Measurements from ENCODE around the gene PGK1. TPM values are rescaled to one million over a fixed set of nuclear protein-coding genes. Genes with fewer than 3 reads are reported as not detected.
A peak's percentile ranks its signal among the peaks of the same experiment; 100 is the strongest.
"Not testable (repeated sequence)": the region's sequence is repeated elsewhere in the genome, so short reads cannot be mapped to it uniquely, and the experiment has no call there.

PGK1 gene
- total RNA-seq, 1 donor from 2014 or later: 424 TPM

DNA sequence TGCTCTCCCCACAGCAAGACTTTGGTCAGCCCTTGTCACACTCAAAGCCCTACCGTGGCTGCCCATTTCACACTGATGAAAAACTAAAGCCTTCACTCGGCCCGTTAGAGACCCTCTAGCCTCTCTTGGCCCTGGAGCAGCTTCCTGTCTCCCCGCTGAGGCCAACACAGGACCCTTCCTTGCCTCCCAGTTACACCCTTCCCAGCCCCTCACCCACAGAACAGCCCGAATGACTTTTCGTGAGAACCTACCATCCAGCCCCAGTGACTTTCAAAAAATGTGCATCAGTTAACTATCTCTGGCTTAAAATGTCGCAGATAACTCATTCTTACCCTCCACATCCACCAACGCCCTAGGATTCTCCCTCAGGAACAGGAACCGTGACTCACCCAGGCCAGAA is 36.2 kb downstream of the PGK1 start:
- Histone ChIP-seq H3K27me3 (ENCODE audit: low read depth) (no peaks in the 10 kb centered on the region), H3K27ac (replicated peaks) (no peak overlapping the region), H3K36me3 (no peaks in the 10 kb centered on the region), H3K9me3 (replicated peaks) (no peaks in the 10 kb centered on the region), H3K4me1 (peaks cover 9% of the 10 kb centered on the region), H3K4me3 (peak overlapping the region; percentile 81)
- DNase-seq: no peak
- no peak for TF ChIP-seq CTCF (IDR thresholded peaks at IDR 0.05; ENCODE audit: borderline replicate concordance)
- intact Hi-C loops (cut with micrococcal nuclease): no loop called here

GRCh38 chrX:78147002-78147540 is 43.0 kb downstream of the PGK1 start:
- H3K4me3 ChIP-seq; H3K36me3 ChIP-seq; H3K27ac ChIP-seq (replicated peaks); H3K4me1 ChIP-seq; intact Hi-C loops (cut with micrococcal nuclease); H3K27me3 ChIP-seq (ENCODE audit: low read depth); DNase-seq: not testable (repeated sequence)
- H3K9me3 ChIP-seq (replicated peaks): peaks cover 18% of the 10 kb centered on the region

DNA sequence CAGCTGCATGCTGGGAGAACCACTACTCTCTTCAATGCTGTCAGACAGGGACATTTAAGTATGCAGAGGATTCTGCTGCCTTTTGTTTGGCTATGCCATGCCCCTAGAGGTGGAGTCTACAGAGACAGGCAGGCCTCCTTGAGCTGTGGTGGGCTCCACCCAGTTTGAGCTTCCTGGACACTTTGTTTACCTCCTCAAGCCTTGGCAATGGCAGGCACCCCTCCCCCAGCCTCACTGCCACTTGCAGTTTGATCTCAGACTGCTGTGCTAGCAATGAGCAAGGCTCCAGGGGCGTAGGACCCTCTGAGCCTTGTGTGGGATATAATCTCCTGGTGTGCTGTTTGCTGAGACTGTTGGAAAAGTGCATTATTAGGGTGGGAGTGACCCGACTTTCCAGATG is 53.3 kb downstream of the PGK1 start:
- H3K36me3 ChIP-seq; H3K4me1 ChIP-seq; intact Hi-C loops (cut with micrococcal nuclease); H3K27me3 ChIP-seq (ENCODE audit: low read depth); DNase-seq; H3K9me3 ChIP-seq (replicated peaks); H3K4me3 ChIP-seq; H3K27ac ChIP-seq (replicated peaks): not testable (repeated sequence)

DNA sequence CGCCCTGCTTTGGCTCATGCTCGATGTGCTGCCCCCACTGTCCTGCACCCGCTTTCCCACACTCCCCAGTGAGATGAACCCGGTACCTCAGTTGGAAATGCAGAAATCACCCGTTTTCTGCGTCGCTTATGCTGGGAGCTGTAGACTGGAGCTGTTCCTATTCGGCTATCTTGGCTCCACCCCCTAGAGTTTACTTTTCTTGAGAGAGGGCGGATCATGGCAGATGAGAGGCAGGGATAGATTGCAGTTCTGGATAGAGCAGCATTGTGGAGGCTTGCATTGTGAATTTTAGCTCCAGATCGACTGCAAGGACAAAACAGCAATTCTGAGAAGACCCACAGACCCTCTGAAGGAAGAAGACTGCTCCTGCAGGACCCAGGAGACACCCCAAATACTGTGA is 53.8 kb downstream of the PGK1 start:
- H3K4me3 ChIP-seq; H3K36me3 ChIP-seq; H3K4me1 ChIP-seq; H3K9me3 ChIP-seq (replicated peaks); H3K27ac ChIP-seq (replicated peaks); intact Hi-C loops (cut with micrococcal nuclease); H3K27me3 ChIP-seq (ENCODE audit: low read depth); DNase-seq: not testable (repeated sequence)

DNA sequence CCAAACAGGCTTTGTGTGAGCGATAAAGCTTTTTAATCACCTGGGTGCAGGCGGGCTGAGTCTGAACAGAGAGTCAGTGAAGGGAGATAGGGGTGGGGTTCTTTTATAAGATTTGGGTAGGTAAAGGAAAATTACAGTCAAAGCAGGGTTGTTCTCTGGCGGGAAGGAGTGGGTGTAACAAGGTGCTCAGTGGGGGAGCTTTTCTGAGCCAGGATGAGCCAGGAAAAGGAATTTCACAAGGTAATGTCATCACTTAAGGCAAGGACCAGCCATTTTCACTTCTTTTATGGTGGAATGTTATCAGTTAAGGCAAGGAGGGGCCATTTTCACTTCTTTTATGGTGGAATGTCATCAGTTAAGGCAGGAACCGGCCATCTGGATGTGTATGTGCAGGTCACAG is 56.7 kb downstream of the PGK1 start:
- intact Hi-C loops (cut with micrococcal nuclease); H3K36me3 ChIP-seq; H3K4me1 ChIP-seq; DNase-seq; H3K27me3 ChIP-seq (ENCODE audit: low read depth); H3K9me3 ChIP-seq (replicated peaks); H3K27ac ChIP-seq (replicated peaks); H3K4me3 ChIP-seq: not testable (repeated sequence)

- H3K27me3 ChIP-seq (ENCODE audit: low read depth); H3K4me1 ChIP-seq; H3K27ac ChIP-seq (replicated peaks); intact Hi-C loops (cut with micrococcal nuclease); H3K36me3 ChIP-seq; DNase-seq; H3K9me3 ChIP-seq (replicated peaks); H3K4me3 ChIP-seq: not testable (repeated sequence)
These were observed 59.1 kb downstream of the PGK1 start for GRCh38 chrX:78163175-78163574.

DNA sequence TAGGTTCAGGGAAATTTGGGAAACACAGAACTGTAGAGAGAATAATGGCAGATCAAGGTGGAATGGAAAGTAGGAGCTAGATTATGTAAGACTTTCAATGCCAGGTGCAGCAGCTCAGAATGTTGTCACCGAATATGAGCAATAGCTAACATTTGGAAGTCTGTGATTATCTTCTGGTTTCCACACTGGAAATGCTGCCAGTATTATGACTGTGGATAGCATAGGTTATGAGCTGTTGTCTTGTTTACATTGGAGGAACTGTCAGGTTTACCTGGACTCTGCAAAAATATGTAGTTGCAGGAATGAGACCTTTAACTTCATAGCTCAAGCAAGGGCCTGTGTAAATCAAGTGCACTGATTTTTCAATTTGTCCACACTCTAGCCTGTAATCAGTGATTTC is 61.4 kb downstream of the PGK1 start:
- TF ChIP-seq CTCF (IDR thresholded peaks at IDR 0.05; ENCODE audit: borderline replicate concordance): no peak
- Histone ChIP-seq H3K9me3 (replicated peaks) (no peaks in the 10 kb centered on the region), H3K27me3 (ENCODE audit: low read depth) (no peaks in the 10 kb centered on the region), H3K36me3 (no peaks in the 10 kb centered on the region), H3K27ac (replicated peaks) (no peak overlapping the region), H3K4me3 (no peak overlapping the region), H3K4me1 (no peaks in the 10 kb centered on the region)
- intact Hi-C loops (cut with micrococcal nuclease): no loop called here
- no peak for DNase-seq

DNA sequence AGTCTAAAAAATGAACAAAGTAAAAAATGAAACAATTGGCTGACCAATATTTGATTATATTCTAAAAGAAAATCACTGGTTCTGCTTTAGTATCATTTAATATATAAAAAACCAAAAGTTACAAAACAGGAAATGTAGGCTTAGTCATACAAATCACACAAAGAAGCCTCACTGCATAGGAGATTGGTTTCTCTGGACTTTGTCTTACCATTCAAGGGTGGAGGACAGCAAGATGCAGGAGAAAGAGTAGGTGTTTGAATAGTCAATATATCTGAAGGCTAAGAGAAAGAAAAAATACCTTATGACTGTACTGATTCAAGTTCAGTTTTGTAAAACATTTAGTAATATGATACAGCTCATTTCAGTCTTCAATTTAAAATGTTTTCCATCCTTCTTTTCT is 64.0 kb downstream of the PGK1 start:
- Histone ChIP-seq H3K4me1 (no peaks in the 10 kb centered on the region), H3K27ac (replicated peaks) (no peak overlapping the region), H3K27me3 (ENCODE audit: low read depth) (no peaks in the 10 kb centered on the region), H3K36me3 (no peaks in the 10 kb centered on the region), H3K4me3 (no peak overlapping the region), H3K9me3 (replicated peaks) (no peaks in the 10 kb centered on the region)
- DNase-seq: no peak
- intact Hi-C loops (cut with micrococcal nuclease): no loop called here
- TF ChIP-seq CTCF (IDR thresholded peaks at IDR 0.05; ENCODE audit: borderline replicate concordance): no peak

Other genes starting within 250 kb of the PGK1 start
- 54.3 TPM for gene MAGT1, start 208.8 kb upstream of the PGK1 start, total RNA-seq
- gene COX7B, start 204.8 kb upstream of the PGK1 start, total RNA-seq: 1,696 TPM
- 4.5 TPM for gene ATP7A, start 193.6 kb upstream of the PGK1 start, total RNA-seq
- not detected for gene PGAM4, start 134.6 kb upstream of the PGK1 start, total RNA-seq
- 21.1 TPM for gene TAF9B, start 35.4 kb downstream of the PGK1 start, total RNA-seq
- 1.2 TPM for gene CYSLTR1, start 223.4 kb downstream of the PGK1 start, total RNA-seq